Measurements from ENCODE around the gene SNX33. TPM values are rescaled to one million over a fixed set of nuclear protein-coding genes. Genes with fewer than 3 reads are reported as not detected.
"Not testable (repeated sequence)": the region's sequence is repeated elsewhere in the genome, so short reads cannot be mapped to it uniquely, and the experiment has no call there.

SNX33 gene
- total RNA-seq, 4 donors from 2014 or later: 27.8 to 47.6 (median 40.1) TPM

GRCh38 chr15:75677465-75678323 is 30.0 kb downstream of the SNX33 start:
- peak overlapping the region in 3 of 4 donors; percentile 38 to 88 (median 87) for H3K27ac ChIP-seq (replicated peaks in 1 of 4)
- no peak overlapping the region for H3K4me3 ChIP-seq
- H3K36me3 ChIP-seq: peaks cover 14 to 85% (median 65%) of the 10 kb centered on the region in 4 donors
- no peaks in the 10 kb centered on the region for H3K9me3 ChIP-seq
- intact Hi-C loops (cut with DNase I): no loop called here
- peaks cover 17 to 42% (median 39%) of the 10 kb centered on the region in 4 donors for H3K4me1 ChIP-seq
- TF ChIP-seq EP300 (IDR thresholded peaks at IDR 0.05) (no peak), POLR2AphosphoS5 (IDR thresholded peaks at IDR 0.05) (no peak), POLR2A (IDR thresholded peaks at IDR 0.05; ENCODE audit: low read depth) (no peak), CTCF (IDR thresholded peaks at IDR 0.05) (no peak)
- 81% methylated on average over 13 of the region's 16 CpGs for WGBS
- no peak for DNase-seq (ENCODE audit: extremely low spot score)
- no peaks in the 10 kb centered on the region for H3K27me3 ChIP-seq

- 91% methylated on average over 6 of the region's 6 CpGs for WGBS
- H3K4me3 ChIP-seq; H3K27me3 ChIP-seq; H3K9me3 ChIP-seq; H3K27ac ChIP-seq (replicated peaks in 1 of 4); intact Hi-C loops (cut with DNase I); DNase-seq (ENCODE audit: extremely low spot score): not testable (repeated sequence)
- peaks cover 11 to 37% (median 35%) of the 10 kb centered on the region in 4 donors for H3K4me1 ChIP-seq
- H3K36me3 ChIP-seq: peaks cover 14 to 92% (median 70%) of the 10 kb centered on the region in 4 donors
Observed at GRCh38 chr15:75678324-75678690, 30.6 kb downstream of the SNX33 start.

GRCh38 chr15:75680007-75680789 is 32.5 kb downstream of the SNX33 start:
- no peaks in the 10 kb centered on the region for H3K9me3 ChIP-seq
- no peaks in the 10 kb centered on the region for H3K27me3 ChIP-seq
- TF ChIP-seq POLR2A (IDR thresholded peaks at IDR 0.05; ENCODE audit: low read depth) (no peak), CTCF (IDR thresholded peaks at IDR 0.05) (no peak), POLR2AphosphoS5 (IDR thresholded peaks at IDR 0.05) (no peak), EP300 (IDR thresholded peaks at IDR 0.05) (no peak)
- no peak for DNase-seq (ENCODE audit: extremely low spot score)
- WGBS: 71% methylated on average over 11 of the region's 11 CpGs
- peaks cover 7 to 30% (median 28%) of the 10 kb centered on the region in 4 donors for H3K4me1 ChIP-seq
- no peak overlapping the region for H3K4me3 ChIP-seq
- peak overlapping the region; percentile 33 to 57 (median 38) for H3K27ac ChIP-seq (replicated peaks in 1 of 4)
- peaks cover 26 to 100% (median 84%) of the 10 kb centered on the region in 4 donors for H3K36me3 ChIP-seq
- intact Hi-C loops (cut with DNase I): loop anchor here (5.0 to 10.0 kb wide), 2 partner anchors 43 to 105 kb away; partner anchors contain the start of gene PTPN9

- WGBS: 88% methylated on average over 29 of the region's 40 CpGs
- TF ChIP-seq POLR2AphosphoS5 (IDR thresholded peaks at IDR 0.05): no peak
- TF ChIP-seq CTCF (IDR thresholded peaks at IDR 0.05): no peak
- TF ChIP-seq EP300 (IDR thresholded peaks at IDR 0.05): no peak
- TF ChIP-seq POLR2A (IDR thresholded peaks at IDR 0.05; ENCODE audit: low read depth): no peak
- H3K27me3 ChIP-seq: no peaks in the 10 kb centered on the region
- H3K36me3 ChIP-seq: peaks cover 32 to 94% (median 76%) of the 10 kb centered on the region in 4 donors
- H3K4me1 ChIP-seq: peaks cover 7 to 35% (median 32%) of the 10 kb centered on the region in 4 donors
- no peaks in the 10 kb centered on the region for H3K9me3 ChIP-seq
- DNase-seq (ENCODE audit: extremely low spot score): no peak
- H3K4me3 ChIP-seq: no peak overlapping the region
- intact Hi-C loops (cut with DNase I): loop anchor here (5.0 to 10.0 kb wide), 2 partner anchors 45 to 108 kb away; partner anchors contain the start of gene PTPN9
- peak overlapping the region in 3 of 4 donors; percentile 38 to 70 (median 55) for H3K27ac ChIP-seq (replicated peaks in 1 of 4)
Observed at GRCh38 chr15:75682181-75683135, 34.7 kb downstream of the SNX33 start.
